HG02852 (cell line): ENCODE data around the gene CATSPERE.
"Not testable (repeated sequence)": the region's sequence is repeated elsewhere in the genome, so short reads cannot be mapped to it uniquely, and the experiment has no call there.

Experiments
- ATAC-seq: cut with Tn5 transposase; IDR thresholded peaks from one replicate; pipeline ENCODE4 v1.9.1; 2021; ENCODE audit warnings: mild to moderate bottlenecking, moderate library complexity; ENCODE audit not compliant: unreplicated experiment

Gene CATSPERE

GRCh38 chr1:244536316-244536715 is 75.2 kb downstream of the CATSPERE start:
- ATAC-seq: no peak

- no peak for ATAC-seq
Observed at GRCh38 chr1:244545511-244545910, 84.4 kb downstream of the CATSPERE start.

- ATAC-seq: no peak
Observed at GRCh38 chr1:244548558-244549115, 87.6 kb downstream of the CATSPERE start.

GRCh38 chr1:244552336-244552735 is 91.3 kb downstream of the CATSPERE start:
- ATAC-seq: no peak

- no peak for ATAC-seq
Observed at GRCh38 chr1:244556263-244556662, 95.2 kb downstream of the CATSPERE start.

- no peak for ATAC-seq
Observed at GRCh38 chr1:244557565-244557964, 96.5 kb downstream of the CATSPERE start.

- ATAC-seq: no peak
Observed at GRCh38 chr1:244559561-244559960, 98.5 kb downstream of the CATSPERE start.

GRCh38 chr1:244562877-244563276 is 101.8 kb downstream of the CATSPERE start:
- ATAC-seq: not testable (repeated sequence)

GRCh38 chr1:244573768-244574167 is 112.7 kb downstream of the CATSPERE start:
- ATAC-seq: no peak

- no peak for ATAC-seq
Observed at GRCh38 chr1:244576259-244576892, 115.3 kb downstream of the CATSPERE start.

GRCh38 chr1:244578205-244578604 is 117.1 kb downstream of the CATSPERE start:
- ATAC-seq: not testable (repeated sequence)

- ATAC-seq: no peak
Observed at GRCh38 chr1:244583358-244583982, 122.4 kb downstream of the CATSPERE start.

- ATAC-seq: no peak
Observed at GRCh38 chr1:244585867-244586266, 124.8 kb downstream of the CATSPERE start.

- no peak for ATAC-seq
Observed at GRCh38 chr1:244590670-244591069, 129.6 kb downstream of the CATSPERE start.

- no peak for ATAC-seq
Observed at GRCh38 chr1:244598611-244599010, 137.5 kb downstream of the CATSPERE start.

GRCh38 chr1:244599937-244600350 is 138.9 kb downstream of the CATSPERE start:
- peak; percentile 94 for ATAC-seq

- no peak for ATAC-seq
Observed at GRCh38 chr1:244601336-244601735, 140.3 kb downstream of the CATSPERE start.

- ATAC-seq: no peak
Observed at GRCh38 chr1:244603498-244603897, 142.4 kb downstream of the CATSPERE start.

GRCh38 chr1:244605835-244606370 is 144.8 kb downstream of the CATSPERE start:
- no peak for ATAC-seq

GRCh38 chr1:244614113-244614836 is 153.2 kb downstream of the CATSPERE start:
- no peak for ATAC-seq

GRCh38 chr1:244614879-244615278 is 153.8 kb downstream of the CATSPERE start:
- no peak for ATAC-seq
